H1 (cell line): ENCODE results near the gene IP6K3.

Experiments
- CHD2 ChIP-seq: IDR thresholded peaks from 2 replicates; pipeline ENCODE4 v1.6.1; 2012; ENCODE audit warnings: low read length, improper control_type of control experiment
- CTCF ChIP-seq, 3 experiments: IDR thresholded peaks; 1 replicate in 2 of 3; 2 replicates in 1 of 3; pipeline versions ENCODE4 v1.5.1 to v1.6.1; 2011; ENCODE audit warnings: low read length in 3 of 3, mild to moderate bottlenecking in 3 of 3, inconsistent platforms in 2 of 3, low read depth in 1 of 3, moderate library complexity in 1 of 3; ENCODE audit not compliant: insufficient read depth in 1 of 3; ENCODE audit errors: control extremely low read depth in 1 of 3
- EGR1 ChIP-seq: IDR thresholded peaks from 2 replicates; pipeline ENCODE4 v1.6.1; 2011; ENCODE audit warnings: low read depth, low read length, borderline replicate concordance
- POLR2A ChIP-seq, 2 experiments: IDR thresholded peaks; 1 replicate in 1 of 2; 2 replicates in 1 of 2; pipeline ENCODE4 v1.6.1; 2011; ENCODE audit warnings: low read depth in 2 of 2, low read length in 2 of 2, mild to moderate bottlenecking in 2 of 2; ENCODE audit errors: control extremely low read depth in 1 of 2
- RAD21 ChIP-seq, 2 experiments: IDR thresholded peaks in 1 of 2; conservative IDR thresholded peaks in 1 of 2; 2 replicates each; pipeline ENCODE4 v1.6.1; 2011; ENCODE audit warnings: low read depth in 2 of 2, low read length in 2 of 2, improper control_type of control experiment in 1 of 2, inconsistent platforms in 1 of 2, mild to moderate bottlenecking in 1 of 2, moderate library complexity in 1 of 2
- RFX5 ChIP-seq: IDR thresholded peaks from 2 replicates; pipeline ENCODE4 v1.6.1; 2011; ENCODE audit warnings: low read depth, low read length, improper control_type of control experiment, borderline replicate concordance
- YY1 ChIP-seq: IDR thresholded peaks from 2 replicates; pipeline ENCODE4 v1.6.1; 2011; ENCODE audit warnings: low read depth, mild to moderate bottlenecking, low read length
- TF ChIP-seq, protein P1 (sequence below): IDR thresholded peaks from 2 replicates; pipeline ENCODE4 v1.6.1; 2011; ENCODE audit warnings: low read length, improper control_type of control experiment

DNA sequence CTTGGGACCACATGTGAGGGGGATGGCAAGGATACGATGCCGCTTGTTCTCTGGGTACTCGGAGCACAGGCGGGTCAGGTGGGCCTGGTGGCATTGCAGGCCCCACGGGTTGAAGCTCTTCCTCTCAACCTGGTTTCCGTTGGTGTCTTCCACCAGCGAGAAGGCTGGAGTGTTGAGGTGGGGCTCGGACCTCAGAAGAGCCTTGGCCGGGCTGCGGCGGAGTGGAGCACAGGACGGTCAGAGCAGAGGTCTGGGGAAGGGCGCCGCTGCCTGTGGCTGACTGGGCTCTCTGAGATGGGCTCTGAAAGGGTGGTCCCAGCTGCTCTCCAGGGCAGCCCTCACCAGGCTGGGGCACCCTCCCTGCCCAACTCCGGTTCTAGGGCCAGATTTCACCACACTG, 20.0 kb downstream of the IP6K3 start:
- TF ChIP-seq CHD2 = no peak
- TF ChIP-seq POLR2A (IDR thresholded peaks at IDR 0.05; ENCODE audit: control extremely low read depth in 1 of 2, low read depth in 2 of 2, low read length in 2 of 2) = no peak
- no peak for TF ChIP-seq CTCF (IDR thresholded peaks at IDR 0.05; ENCODE audit: control extremely low read depth in 1 of 3, insufficient read depth in 1 of 3, low read depth in 1 of 3, low read length in 3 of 3)
- no peak for TF ChIP-seq YY1
- no peak for TF ChIP-seq RFX5
- no peak for TF ChIP-seq EGR1
- no peak for TF ChIP-seq RAD21 (IDR thresholded peaks at IDR 0.05 in 1 of 2, conservative IDR thresholded peaks at IDR 0.05 in 1 of 2; ENCODE audit: low read depth in 2 of 2, low read length in 2 of 2)
- TF ChIP-seq, protein P1, sequence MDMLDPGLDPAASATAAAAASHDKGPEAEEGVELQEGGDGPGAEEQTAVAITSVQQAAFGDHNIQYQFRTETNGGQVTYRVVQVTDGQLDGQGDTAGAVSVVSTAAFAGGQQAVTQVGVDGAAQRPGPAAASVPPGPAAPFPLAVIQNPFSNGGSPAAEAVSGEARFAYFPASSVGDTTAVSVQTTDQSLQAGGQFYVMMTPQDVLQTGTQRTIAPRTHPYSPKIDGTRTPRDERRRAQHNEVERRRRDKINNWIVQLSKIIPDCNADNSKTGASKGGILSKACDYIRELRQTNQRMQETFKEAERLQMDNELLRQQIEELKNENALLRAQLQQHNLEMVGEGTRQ = no peak
